Neural cell (in vitro differentiated cells): Measurements from ENCODE around the gene MYO3B. TPM values are rescaled to one million over a fixed set of nuclear protein-coding genes. Genes with fewer than 3 reads are reported as not detected.

ENCODE experiments used
- H2AFZ ChIP-seq: fragments of 200-600, 300-800 bp; sonication (generic), shearing (Covaris generic); 2 replicates; pipeline ENCODE4 v1.6.0; 2014; ENCODE audit warnings: low read depth, mild to moderate bottlenecking, antibody characterized with exemption, low read length, moderate library complexity
- H3F3A ChIP-seq: fragments of 200-600 bp; shearing (Covaris generic); 2 replicates; pipeline ENCODE4 v1.6.1; 2016; ENCODE audit warnings: mild to moderate bottlenecking, moderate library complexity, mixed read lengths, antibody characterized with exemption, low read length; ENCODE audit not compliant: insufficient read depth, poor library complexity, severe bottlenecking
- H3K27ac ChIP-seq: fragments of 200-600, 300-800 bp; sonication (generic), shearing (Covaris generic); 2 replicates; pipeline ENCODE4 v1.5.1; 2014; ENCODE audit warnings: mild to moderate bottlenecking, low read length, moderate library complexity
- H3K27me3 ChIP-seq: fragments of 300-800, 200-600 bp; sonication (generic), shearing (Covaris generic); 2 replicates; pipeline ENCODE4 v1.6.0; 2014; ENCODE audit warnings: mild to moderate bottlenecking, low read depth, low read length, moderate library complexity; ENCODE audit not compliant: insufficient read depth
- H3K36me3 ChIP-seq: fragments of 300-800, 200-600 bp; sonication (generic), shearing (Covaris generic); 2 replicates; pipeline ENCODE4 v1.5.1; 2014; ENCODE audit warnings: mild to moderate bottlenecking, antibody characterized with exemption, low read length, moderate library complexity; ENCODE audit not compliant: insufficient read depth
- H3K4me2 ChIP-seq: fragments of 300-800, 200-600 bp; sonication (generic), shearing (Covaris generic); 2 replicates; pipeline ENCODE4 v1.6.0; 2014; ENCODE audit warnings: mild to moderate bottlenecking, low read length
- H3K4me3 ChIP-seq: fragments of 300-800, 200-600 bp; sonication (generic), shearing (Covaris generic); 2 replicates; pipeline ENCODE4 v1.5.1; 2014; ENCODE audit warnings: mild to moderate bottlenecking, low read length, moderate library complexity
- H3K79me2 ChIP-seq: fragments of 200-600 bp; shearing (Covaris generic); replicated peaks from 2 replicates; pipeline ENCODE4 v1.6.0; 2014; ENCODE audit warnings: mild to moderate bottlenecking, low read length, moderate library complexity; ENCODE audit not compliant: insufficient read depth
- H3K9ac ChIP-seq: fragments of 300-800, 200-600 bp; sonication (generic), shearing (Covaris generic); 2 replicates; pipeline ENCODE4 v1.6.1; 2016; ENCODE audit warnings: mild to moderate bottlenecking, low read length, mixed read lengths
- H3K9me2 ChIP-seq: fragments of 200-600 bp; shearing (Covaris generic); 2 replicates; pipeline ENCODE4 v1.6.1; 2016; ENCODE audit warnings: mild to moderate bottlenecking, low read length, mixed read lengths; ENCODE audit not compliant: insufficient read depth
- H3K9me3 ChIP-seq: fragments of 200-600, 300-800 bp; sonication (generic), shearing (Covaris generic); 2 replicates; pipeline ENCODE4 v1.6.1; 2016; ENCODE audit warnings: mild to moderate bottlenecking, mixed run types, low read length, moderate library complexity, mixed read lengths
- H4K20me1 ChIP-seq: fragments of 200-600 bp; shearing (Covaris generic); 2 replicates; pipeline ENCODE4 v1.6.1; 2016; ENCODE audit warnings: mild to moderate bottlenecking, mixed run types; ENCODE audit not compliant: insufficient read depth
- CTCF ChIP-seq: fragments of 450-650 bp; IDR thresholded peaks from 2 replicates; pipeline ENCODE4 v1.5.1; 2014; ENCODE audit warnings: antibody characterized with exemption, mild to moderate bottlenecking, moderate library complexity; ENCODE audit not compliant: poor library complexity, severe bottlenecking
- EP300 ChIP-seq: fragments of 450-650 bp; conservative IDR thresholded peaks from 2 replicates; pipeline ENCODE4 v1.6.1; 2014; ENCODE audit warnings: antibody characterized with exemption, mild to moderate bottlenecking, moderate library complexity; ENCODE audit not compliant: poor library complexity, severe bottlenecking
- EZH2 ChIP-seq: fragments of 200-600, 300-800 bp; shearing (Covaris generic), sonication (generic); IDR thresholded peaks from 2 replicates; pipeline ENCODE4 v1.6.1; 2014; ENCODE audit warnings: antibody characterized with exemption, low read length, borderline replicate concordance, mild to moderate bottlenecking; ENCODE audit not compliant: insufficient read depth, poor library complexity, severe bottlenecking
- MXI1 ChIP-seq: fragments of 450-650 bp; conservative IDR thresholded peaks from 2 replicates; pipeline ENCODE4 v1.6.1; 2014; ENCODE audit warnings: antibody characterized with exemption, mild to moderate bottlenecking; ENCODE audit not compliant: poor library complexity, severe bottlenecking
- POLR2AphosphoS5 ChIP-seq: IDR thresholded peaks from 2 replicates; pipeline ENCODE4 v1.6.1; 2012
- RAD21 ChIP-seq: fragments of 450-650 bp; conservative IDR thresholded peaks from 2 replicates; pipeline ENCODE4 v1.6.1; 2014; ENCODE audit warnings: antibody characterized with exemption, mild to moderate bottlenecking, moderate library complexity
- REST ChIP-seq: IDR thresholded peaks from 2 replicates; pipeline ENCODE4 v1.6.1; 2012; ENCODE audit warnings: borderline replicate concordance
- SMC3 ChIP-seq: fragments of 450-650 bp; conservative IDR thresholded peaks from 2 replicates; pipeline ENCODE4 v1.6.1; 2014; ENCODE audit warnings: antibody characterized with exemption, mild to moderate bottlenecking, moderate library complexity; ENCODE audit not compliant: poor library complexity
- TAF1 ChIP-seq: IDR thresholded peaks from 2 replicates; pipeline ENCODE4 v1.6.1; 2012; ENCODE audit warnings: low read depth
- polyA plus RNA-seq: library from polyadenylated mRNA; depleted of rRNA; stranded (reverse); fragments of >200 nt; gene quantifications from 2 replicates; pipeline ENCODE4 v1.2.3, GENCODE V29; 2014

The MYO3B gene
- polyA plus RNA-seq, 1 donor from 2014 or later = 0.11 TPM

DNA sequence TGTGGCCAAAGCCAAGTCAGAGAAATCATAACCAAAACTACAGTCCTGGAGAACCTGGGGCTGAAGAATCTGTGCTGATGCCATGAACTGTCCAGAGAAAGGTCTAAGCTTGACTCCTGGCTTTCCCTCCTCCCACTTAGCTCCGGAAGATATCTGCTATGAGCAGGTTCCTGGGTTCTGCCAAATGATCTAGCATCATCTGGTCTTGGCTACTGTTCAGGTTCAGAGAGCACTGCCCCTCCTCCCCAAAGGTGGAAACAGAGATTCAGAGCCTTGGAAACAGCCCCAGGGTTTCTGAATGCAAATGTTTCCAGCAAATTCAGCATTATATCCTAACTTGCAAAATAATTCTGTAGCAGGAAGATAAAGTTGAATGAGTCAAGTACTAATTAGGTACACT lies 317.9 kb downstream of the MYO3B start:
- Histone ChIP-seq H3K27ac (no peak overlapping the region), H3K36me3 (no peaks in the 10 kb centered on the region), H2AFZ (no peak overlapping the region), H3K4me3 (no peak overlapping the region), H3K9ac (no peak overlapping the region), H3K27me3 (no peaks in the 10 kb centered on the region), H4K20me1 (no peaks in the 10 kb centered on the region), H3K4me2 (no peak overlapping the region), H3F3A (no peaks in the 10 kb centered on the region), H3K9me3 (no peaks in the 10 kb centered on the region), H3K79me2 (no peaks in the 10 kb centered on the region), H3K9me2 (no peaks in the 10 kb centered on the region)
- TF ChIP-seq REST (no peak), EP300 (no peak), EZH2 (no peak), SMC3 (no peak), CTCF (no peak), POLR2AphosphoS5 (no peak)

DNA sequence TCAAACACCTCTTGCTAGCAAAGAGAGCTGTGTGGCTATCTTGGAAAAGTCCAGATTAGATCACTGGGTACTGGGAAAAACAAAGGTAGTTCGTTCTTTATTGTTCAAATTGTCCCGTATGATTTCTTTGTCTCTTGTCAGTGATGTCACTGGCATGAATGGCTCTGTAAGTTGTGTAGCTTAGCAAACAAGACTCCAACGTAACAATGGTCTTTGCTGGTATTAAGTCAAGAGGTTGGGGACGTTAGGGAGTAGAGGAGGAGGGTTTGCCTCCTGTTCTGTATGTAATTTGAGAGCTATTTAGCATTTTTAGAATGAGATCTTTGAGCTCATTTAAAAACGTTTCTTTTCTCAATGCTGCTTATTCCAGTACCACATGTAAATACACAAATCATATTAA lies 320.7 kb downstream of the MYO3B start:
- Histone ChIP-seq H3K4me3 (no peak overlapping the region), H4K20me1 (no peaks in the 10 kb centered on the region), H3K27ac (no peak overlapping the region), H3F3A (no peaks in the 10 kb centered on the region), H3K9me3 (no peaks in the 10 kb centered on the region), H3K9me2 (no peaks in the 10 kb centered on the region), H3K36me3 (no peaks in the 10 kb centered on the region), H3K79me2 (no peaks in the 10 kb centered on the region), H3K9ac (no peak overlapping the region), H3K4me2 (no peak overlapping the region), H3K27me3 (no peaks in the 10 kb centered on the region), H2AFZ (no peak overlapping the region)
- no peak for TF ChIP-seq CTCF
- TF ChIP-seq EZH2 = no peak
- no peak for TF ChIP-seq SMC3
- TF ChIP-seq TAF1 = no peak
- TF ChIP-seq EP300 = no peak
- TF ChIP-seq REST = no peak
- no peak for TF ChIP-seq MXI1
- TF ChIP-seq POLR2AphosphoS5 = no peak
- TF ChIP-seq RAD21 = no peak
